ENCODE results near the gene NEMP2.
"Not testable (repeated sequence)": the region's sequence is repeated elsewhere in the genome, so short reads cannot be mapped to it uniquely, and the experiment has no call there.

NEMP2 gene

DNA sequence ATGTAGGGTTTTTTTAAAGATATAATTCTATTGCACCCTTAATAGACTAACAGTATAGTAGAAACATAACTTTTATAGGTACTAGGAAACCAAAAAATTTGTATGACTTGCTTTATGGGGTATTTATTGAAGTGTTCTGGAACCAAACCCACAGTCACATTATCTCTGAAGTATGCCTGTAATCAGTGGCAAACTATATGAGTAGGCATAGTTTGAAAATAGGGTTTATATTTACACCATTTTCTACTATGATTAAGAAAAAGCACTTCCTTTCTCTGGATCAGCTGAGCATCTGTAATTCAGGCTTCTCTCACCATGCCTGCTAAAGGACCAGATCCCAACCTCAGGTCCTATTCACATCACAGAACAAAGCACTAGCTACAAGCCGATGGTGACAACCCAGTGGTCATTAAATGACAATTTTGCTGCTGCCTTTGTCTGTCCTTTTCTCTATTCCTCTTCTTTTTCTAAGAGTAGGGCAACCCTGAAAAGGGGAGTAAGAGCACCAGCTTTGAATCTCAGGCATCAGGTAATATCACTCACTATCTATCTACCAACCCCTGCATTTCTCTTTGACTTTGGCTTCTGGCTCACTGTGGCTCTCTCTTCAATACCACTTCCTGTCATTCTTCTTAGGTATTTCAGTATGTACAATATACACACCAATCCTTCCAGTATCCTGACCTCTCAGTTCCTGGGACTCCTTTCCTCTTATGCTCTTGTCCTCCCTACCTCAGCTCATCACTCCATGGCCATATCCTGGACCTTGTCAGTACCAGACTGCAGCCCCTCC is 14.4 kb downstream of the NEMP2 start:
- DNase-seq, result no peak

GRCh38 chr2:190517468-190517867 is 17.1 kb downstream of the NEMP2 start:
- DNase-seq, result no peak

- DNase-seq, result no peak
Observed at GRCh38 chr2:190515687-190516086, 18.8 kb downstream of the NEMP2 start.

- DNase-seq, result no peak
Observed at GRCh38 chr2:190514676-190515075, 19.8 kb downstream of the NEMP2 start.

- DNase-seq, result no peak
Observed at GRCh38 chr2:190513877-190514276, 20.6 kb downstream of the NEMP2 start.

DNA sequence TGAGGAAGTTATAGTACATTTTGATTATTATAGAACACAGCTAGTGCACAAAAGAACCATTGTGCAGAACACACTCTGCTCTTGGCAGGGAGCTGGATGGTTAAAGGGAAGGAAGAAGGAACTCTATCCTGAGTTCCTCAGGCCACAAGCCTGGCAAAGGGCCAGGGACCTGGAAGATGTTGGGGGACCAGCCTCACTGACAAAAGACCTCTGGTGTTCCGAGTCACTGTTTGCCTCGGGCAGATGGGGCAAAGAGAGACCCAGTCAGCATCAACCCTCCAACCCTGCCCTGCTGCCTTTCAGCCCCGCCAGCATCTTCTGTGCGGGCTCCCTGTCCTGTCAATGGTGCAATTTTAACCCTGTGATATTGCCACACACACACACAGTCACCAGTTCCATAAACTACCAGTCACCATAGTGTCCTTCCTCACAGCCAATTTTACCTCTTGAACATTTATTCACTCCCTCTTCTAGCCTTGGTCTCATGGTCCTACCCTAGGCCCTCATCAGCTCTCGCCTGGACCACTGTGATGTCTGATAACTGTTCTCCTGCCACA is 21.9 kb downstream of the NEMP2 start:
- DNase-seq, result no peak

- peak; percentile 9 for DNase-seq
Observed at GRCh38 chr2:190511104-190511503, 23.4 kb downstream of the NEMP2 start.

DNA sequence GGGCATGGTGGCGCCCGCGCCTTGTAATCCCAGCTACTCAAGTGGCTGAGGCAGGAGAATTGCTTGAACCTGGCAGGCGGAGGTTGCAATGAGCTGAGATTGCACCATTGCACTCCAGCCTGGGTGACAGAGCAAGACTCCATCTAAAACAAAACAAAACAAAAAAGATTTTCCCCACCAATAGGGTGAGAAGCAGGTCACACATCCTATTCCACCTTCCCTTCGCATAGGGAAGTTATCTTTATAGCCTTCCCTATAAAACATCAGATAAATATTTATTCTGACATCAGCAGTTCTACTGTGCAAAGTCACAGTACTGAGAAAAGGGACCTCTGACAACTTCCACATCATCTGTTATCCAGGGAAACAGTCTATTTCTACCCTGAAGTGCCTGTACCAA is 24.6 kb downstream of the NEMP2 start:
- DNase-seq, result not testable (repeated sequence)

DNA sequence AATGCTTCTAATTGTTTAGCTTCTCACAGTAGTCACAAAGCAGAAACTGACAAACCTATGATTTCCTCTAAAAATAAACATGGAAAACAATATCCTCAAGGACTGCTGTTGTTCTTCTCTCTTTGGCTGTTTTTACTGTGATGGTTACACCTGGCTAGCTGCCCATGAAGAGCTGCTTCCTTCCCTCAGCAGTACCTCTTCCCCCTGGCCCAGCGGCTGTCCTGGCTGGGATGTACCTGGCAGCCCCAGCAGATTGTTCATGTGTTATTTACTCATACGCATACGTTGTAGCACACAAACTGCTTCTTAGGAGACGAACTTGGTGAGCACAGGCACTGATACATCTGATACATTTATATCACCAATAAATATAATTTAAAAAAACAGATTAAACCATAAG is 27.4 kb downstream of the NEMP2 start:
- peak; percentile 70 for DNase-seq

DNA sequence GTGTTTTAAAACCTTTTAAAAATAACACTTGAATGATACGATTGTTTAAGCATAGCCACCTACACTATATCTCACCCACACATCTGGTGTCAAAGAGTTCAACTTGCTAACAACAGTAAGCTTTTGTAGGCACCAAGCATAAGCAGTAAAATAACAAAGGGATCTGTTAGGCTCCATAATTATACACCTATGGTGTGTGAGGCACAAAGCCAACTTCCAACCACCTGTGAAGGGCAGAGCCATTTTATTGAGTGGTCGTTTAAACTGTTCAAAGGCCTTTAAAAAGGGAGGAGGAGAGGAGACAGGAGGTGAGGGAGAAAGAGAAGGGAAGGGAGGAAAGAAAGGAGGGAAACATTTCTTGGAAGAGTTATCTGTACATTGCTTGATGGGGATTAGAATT is 27.9 kb downstream of the NEMP2 start:
- peak; percentile 91 for DNase-seq

DNA sequence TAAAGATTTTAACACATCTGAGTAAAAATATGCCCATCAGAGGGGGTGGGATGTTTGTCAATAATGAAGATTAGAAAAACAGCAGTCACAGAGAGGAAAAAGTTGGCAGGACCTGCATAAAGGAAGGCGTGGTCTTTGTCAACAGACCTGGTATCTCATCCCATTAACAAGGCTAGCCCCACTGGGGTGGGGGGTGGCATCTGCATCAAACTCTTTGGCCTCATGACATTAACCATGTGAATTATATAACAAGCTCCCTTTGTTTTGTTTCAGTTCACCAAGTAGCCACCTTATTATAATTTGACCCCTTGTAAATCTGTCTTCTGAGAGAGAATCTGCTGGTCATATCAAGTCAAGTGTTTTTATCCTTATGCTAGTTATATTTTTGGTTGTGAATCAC is 28.8 kb downstream of the NEMP2 start:
- peak; percentile 52 for DNase-seq

GRCh38 chr2:190504912-190505311 is 29.6 kb downstream of the NEMP2 start:
- no peak for DNase-seq

- DNase-seq, result peak; percentile 17
Observed at GRCh38 chr2:190503088-190503487, 31.4 kb downstream of the NEMP2 start.

DNA sequence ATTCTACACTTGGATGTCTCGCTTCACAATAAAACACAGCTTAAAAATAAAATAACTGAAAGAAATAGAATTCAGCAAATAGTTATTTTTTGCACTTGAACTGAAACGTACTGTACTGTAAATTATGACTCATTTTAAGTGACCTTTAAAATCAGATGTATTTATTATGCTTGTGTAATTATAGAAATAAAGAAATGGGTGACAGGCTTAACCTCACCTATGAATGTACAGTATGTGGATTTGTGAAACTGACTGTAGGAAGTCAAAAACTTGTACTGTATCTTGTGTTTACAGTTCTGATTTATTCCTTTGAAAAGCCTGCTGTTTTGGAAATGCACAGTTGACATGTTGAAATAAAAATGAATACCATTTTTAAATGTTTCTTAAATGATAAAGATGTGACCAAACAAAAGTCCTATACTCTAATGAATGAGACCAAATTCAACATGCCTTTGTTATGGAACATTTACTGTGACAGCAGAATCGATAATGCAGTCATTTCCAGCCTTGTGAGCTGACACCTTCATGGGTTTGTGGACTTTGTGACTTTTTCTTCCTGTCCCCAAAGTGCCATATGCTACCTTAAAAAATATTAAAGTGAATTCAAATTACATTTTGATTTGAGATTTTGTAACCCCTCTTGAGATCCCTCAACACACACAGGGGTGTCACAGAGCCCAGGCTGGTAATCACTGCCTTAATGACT is 32.7 kb downstream of the NEMP2 start:
- peak; percentile 18 for DNase-seq

DNA sequence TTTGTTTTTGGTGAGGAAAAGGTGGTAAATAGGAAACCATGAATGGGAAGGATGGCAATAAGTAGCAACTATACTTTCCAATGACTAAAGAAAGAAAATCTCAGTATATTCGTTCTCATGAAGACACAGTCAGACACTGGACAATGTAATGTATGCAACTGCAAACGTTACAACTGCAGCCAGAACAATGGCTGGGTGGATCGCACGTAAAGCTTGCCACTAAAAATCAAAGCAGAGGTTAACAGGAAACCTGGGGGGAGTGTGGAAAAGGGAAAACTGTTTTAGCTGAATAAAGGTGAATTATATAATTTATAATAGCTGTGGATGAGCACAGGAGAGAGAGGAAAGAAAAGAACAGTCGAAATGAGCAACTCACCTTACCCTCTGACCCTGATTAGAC is 33.3 kb downstream of the NEMP2 start:
- no peak for DNase-seq

- DNase-seq, result no peak
Observed at GRCh38 chr2:190500054-190500502, 34.4 kb downstream of the NEMP2 start.

DNA sequence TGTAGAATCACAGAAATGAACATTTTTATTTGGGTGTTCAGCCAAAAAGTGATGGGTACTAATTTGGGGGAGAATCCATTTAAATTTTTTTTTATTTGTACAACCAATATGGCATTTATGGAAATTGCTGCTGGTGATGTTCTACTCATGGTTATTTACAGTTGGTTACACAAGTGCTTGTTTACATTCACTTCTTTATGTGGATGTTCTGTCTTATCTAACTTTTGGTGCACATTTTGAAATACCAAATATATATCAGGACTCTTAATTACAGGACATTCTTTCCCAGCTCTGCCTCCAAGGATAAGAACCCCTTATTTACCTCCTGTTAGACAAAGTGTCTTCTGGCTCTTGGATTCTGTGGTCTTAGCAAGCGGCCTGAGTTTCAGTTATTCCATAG is 35.2 kb downstream of the NEMP2 start:
- no peak for DNase-seq

DNA sequence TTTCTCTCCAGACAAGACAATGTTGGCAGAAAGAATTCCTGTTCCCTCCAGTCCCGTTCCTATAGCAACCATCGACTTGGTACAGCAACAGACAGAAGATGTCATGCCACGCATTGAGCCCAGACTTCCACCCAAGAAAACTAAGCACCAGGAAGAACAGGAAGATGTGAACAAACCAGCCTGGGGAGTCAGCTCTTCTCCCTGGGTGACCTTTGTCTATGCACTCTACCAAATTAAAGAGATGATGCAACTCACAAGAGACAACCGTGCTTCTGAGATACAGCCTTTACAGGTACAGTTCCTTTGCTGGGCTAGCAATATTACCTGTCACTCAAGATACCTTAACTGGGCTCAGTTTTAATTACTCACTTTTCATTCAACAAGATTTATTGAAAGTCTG is 37.1 kb downstream of the NEMP2 start:
- peak; percentile 29 for DNase-seq

DNA sequence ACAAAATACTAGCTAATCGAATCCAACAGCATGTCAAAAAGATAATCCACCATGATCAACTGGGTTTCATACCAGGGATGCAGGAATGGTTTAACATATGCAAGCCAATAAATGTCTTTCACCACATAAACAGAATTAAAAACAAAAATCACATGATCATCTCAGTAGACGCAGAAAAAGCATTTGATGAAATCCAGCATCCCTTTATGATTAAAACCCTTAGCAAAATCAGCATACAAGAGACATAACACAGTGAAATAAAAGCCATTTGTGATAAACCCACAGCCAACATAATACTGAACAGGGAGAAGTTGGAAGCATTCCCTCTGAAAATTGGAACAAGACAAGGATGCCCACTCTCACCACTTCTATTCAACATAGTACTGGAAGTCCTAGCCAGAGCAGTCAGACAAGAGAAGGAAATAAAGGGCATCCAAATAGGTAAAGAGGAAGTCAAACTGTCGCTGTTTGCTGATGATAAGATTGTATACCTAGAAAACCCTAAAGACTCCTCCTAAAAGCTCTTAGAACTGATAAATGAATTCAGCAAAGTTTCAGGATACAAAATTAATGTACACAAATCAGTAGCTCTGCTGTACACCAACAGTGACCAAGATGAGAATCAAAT is 39.8 kb downstream of the NEMP2 start:
- not testable (repeated sequence) for DNase-seq

DNA sequence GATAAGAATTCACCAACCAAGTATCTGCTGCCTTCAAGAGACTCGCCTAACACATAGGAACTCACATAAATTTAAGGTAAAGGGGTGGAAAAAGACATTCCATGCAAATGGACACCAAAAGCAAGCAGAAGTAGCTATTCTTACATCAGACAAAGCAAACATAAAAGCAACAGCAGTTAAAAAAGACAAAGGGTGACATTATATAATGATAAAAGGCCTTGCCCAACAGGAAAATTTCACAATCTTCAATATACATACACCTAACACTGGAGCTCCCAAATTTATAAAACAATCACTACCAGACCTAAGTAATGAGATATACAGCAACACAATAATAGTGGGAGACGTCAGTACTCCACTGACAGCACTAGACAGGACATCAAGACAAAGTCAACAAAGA is 41.4 kb downstream of the NEMP2 start:
- DNase-seq, result no peak

- DNase-seq, result no peak
Observed at GRCh38 chr2:190490502-190490901, 44.0 kb downstream of the NEMP2 start.

- no peak for DNase-seq
Observed at GRCh38 chr2:190489475-190489874, 45.0 kb downstream of the NEMP2 start.

GRCh38 chr2:190488516-190489233 is 45.8 kb downstream of the NEMP2 start:
- DNase-seq, result no peak
